ENCODE measurements around the gene DGKI. TPM values are rescaled to one million over a fixed set of nuclear protein-coding genes. Genes with fewer than 3 reads are reported as not detected.

Gene DGKI
- total RNA-seq, 1 experiment from 2014 or later, result 0.55 TPM

DNA sequence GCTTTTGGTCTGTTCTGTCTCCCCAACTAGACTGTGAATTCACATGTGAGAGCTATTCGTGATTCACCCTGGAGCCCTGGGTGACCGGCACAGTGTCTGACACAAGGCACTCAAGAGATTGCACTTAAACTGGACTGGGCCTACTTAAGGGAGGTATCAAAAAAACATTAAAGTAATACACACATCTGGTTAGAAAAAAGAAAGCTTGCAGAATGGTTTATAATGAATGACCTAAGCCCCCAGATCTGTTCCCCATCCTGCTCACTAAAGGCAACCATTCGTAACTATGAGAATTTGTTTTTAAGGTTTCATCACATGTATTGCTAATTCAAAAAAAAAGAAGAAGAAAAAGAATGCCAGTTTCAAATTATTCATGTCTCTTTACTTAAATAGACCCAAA lies 74.5 kb downstream of the DGKI start:
- H2AK5ac ChIP-seq (ENCODE audit: insufficient read length, low read length), result no peak overlapping the region
- H3K27ac ChIP-seq (ENCODE audit: insufficient read length, low read depth, low read length), result no peak overlapping the region
- DNase-seq, result no peak
- H3K56ac ChIP-seq (ENCODE audit: insufficient read length, low read depth, low read length), result no peak overlapping the region
- H3K14ac ChIP-seq (ENCODE audit: insufficient read depth, low read length), result no peak overlapping the region
- Mint-ChIP-seq H3K4me3 (no peak overlapping the region), H3K9me3 (peaks cover 3% of the 10 kb centered on the region in 2 experiments; a peak in 2 of 5 replicates), H3K27ac (no peak overlapping the region), H3K27me3 (ENCODE audit: low read depth) (no peaks in the 10 kb centered on the region), H3K4me1 (peaks cover 11 to 15% of the 10 kb centered on the region in 2 experiments), H3K36me3 (ENCODE audit: insufficient read depth in 1 of 3, low read depth in 3 of 3) (no peaks in the 10 kb centered on the region)
- no peak overlapping the region for H2AFZ ChIP-seq (ENCODE audit: low read length)
- no peak overlapping the region for H4K5ac ChIP-seq (ENCODE audit: insufficient read length, low read depth, low read length)
- H3K9ac ChIP-seq (ENCODE audit: extremely low read depth, insufficient read length, low read length), result no peak overlapping the region
- no peaks in the 10 kb centered on the region; the same call in 1 of the 2 replicates for H3K4me1 ChIP-seq (ENCODE audit: insufficient read depth, low read length)
- no peak overlapping the region for H3K4me2 ChIP-seq (ENCODE audit: insufficient read depth, insufficient read length, low read length)
- H2BK15ac ChIP-seq (ENCODE audit: low read depth, low read length), result no peak overlapping the region
- H3K79me1 ChIP-seq (ENCODE audit: insufficient read depth, low read depth, low read length, poor library complexity, severe bottlenecking), result no peaks in the 10 kb centered on the region
- H4K91ac ChIP-seq (ENCODE audit: insufficient read length, low read depth, low read length), result no peak overlapping the region
- no peak overlapping the region for H3K23ac ChIP-seq (ENCODE audit: insufficient read length, low read depth, low read length)
- H3K23me2 ChIP-seq (ENCODE audit: insufficient read length, low read depth, low read length, poor library complexity, severe bottlenecking), result no peaks in the 10 kb centered on the region
- H2BK5ac ChIP-seq (ENCODE audit: insufficient read length, low read length), result no peak overlapping the region
- H2BK120ac ChIP-seq (ENCODE audit: low read depth, low read length, poor library complexity, severe bottlenecking), result no peak overlapping the region
- TF ChIP-seq, protein P1, sequence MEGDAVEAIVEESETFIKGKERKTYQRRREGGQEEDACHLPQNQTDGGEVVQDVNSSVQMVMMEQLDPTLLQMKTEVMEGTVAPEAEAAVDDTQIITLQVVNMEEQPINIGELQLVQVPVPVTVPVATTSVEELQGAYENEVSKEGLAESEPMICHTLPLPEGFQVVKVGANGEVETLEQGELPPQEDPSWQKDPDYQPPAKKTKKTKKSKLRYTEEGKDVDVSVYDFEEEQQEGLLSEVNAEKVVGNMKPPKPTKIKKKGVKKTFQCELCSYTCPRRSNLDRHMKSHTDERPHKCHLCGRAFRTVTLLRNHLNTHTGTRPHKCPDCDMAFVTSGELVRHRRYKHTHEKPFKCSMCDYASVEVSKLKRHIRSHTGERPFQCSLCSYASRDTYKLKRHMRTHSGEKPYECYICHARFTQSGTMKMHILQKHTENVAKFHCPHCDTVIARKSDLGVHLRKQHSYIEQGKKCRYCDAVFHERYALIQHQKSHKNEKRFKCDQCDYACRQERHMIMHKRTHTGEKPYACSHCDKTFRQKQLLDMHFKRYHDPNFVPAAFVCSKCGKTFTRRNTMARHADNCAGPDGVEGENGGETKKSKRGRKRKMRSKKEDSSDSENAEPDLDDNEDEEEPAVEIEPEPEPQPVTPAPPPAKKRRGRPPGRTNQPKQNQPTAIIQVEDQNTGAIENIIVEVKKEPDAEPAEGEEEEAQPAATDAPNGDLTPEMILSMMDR (conservative IDR thresholded peaks at IDR 0.05), result no peak
- no peak overlapping the region for H3T11ph ChIP-seq (ENCODE audit: low read length)
- WGBS (ENCODE audit: extremely low coverage, insufficient read length, low lambda C conversion rate), result no CpG with 5 or more reads among the region's 3 CpGs
- H2BK20ac ChIP-seq (ENCODE audit: low read depth, low read length, poor library complexity, severe bottlenecking), result no peak overlapping the region
- no peaks in the 10 kb centered on the region for H3K27me3 ChIP-seq (ENCODE audit: insufficient read depth, low read length)
- no peak overlapping the region for H2BK12ac ChIP-seq (ENCODE audit: insufficient read length, low read depth, low read length)
- H3K4ac ChIP-seq (ENCODE audit: low read depth, low read length), result no peak overlapping the region
- H3K79me2 ChIP-seq (ENCODE audit: insufficient read depth, low read length), result no peaks in the 10 kb centered on the region
- no peaks in the 10 kb centered on the region for H3K9me3 ChIP-seq (ENCODE audit: control insufficient read depth, low read depth, low read length)
- H4K8ac ChIP-seq (replicated peaks; ENCODE audit: insufficient read length, low read depth, low read length), result no peak overlapping the region
- no peak overlapping the region for H3K18ac ChIP-seq (ENCODE audit: insufficient read length, low read depth, low read length)
- H4K20me1 ChIP-seq (ENCODE audit: control insufficient read depth, insufficient read depth, insufficient read length), result no peaks in the 10 kb centered on the region
